GM21526 (cell line): ENCODE data around the gene SNX18.
"Not testable (repeated sequence)": the region's sequence is repeated elsewhere in the genome, so short reads cannot be mapped to it uniquely, and the experiment has no call there.

Experiments
- ATAC-seq: cut with Tn5 transposase; IDR thresholded peaks from one replicate; pipeline ENCODE4 v1.9.1; 2021; ENCODE audit warnings: moderate library complexity; ENCODE audit not compliant: unreplicated experiment, low FRiP score

SNX18 gene

GRCh38 chr5:54517512-54518145 lies at the start of gene SNX18:
TSS of gene SNX18 (plus strand) at chr5:54517759. CDS start at chr5:54517953, 194 bp downstream.
- ATAC-seq = peak; percentile 91

- peak; percentile 92 for ATAC-seq
These were observed 47.9 kb upstream of the SNX18 start for GRCh38 chr5:54469622-54470021.

- no peak for ATAC-seq
These were observed 47.4 kb upstream of the SNX18 start for GRCh38 chr5:54470128-54470527.

DNA sequence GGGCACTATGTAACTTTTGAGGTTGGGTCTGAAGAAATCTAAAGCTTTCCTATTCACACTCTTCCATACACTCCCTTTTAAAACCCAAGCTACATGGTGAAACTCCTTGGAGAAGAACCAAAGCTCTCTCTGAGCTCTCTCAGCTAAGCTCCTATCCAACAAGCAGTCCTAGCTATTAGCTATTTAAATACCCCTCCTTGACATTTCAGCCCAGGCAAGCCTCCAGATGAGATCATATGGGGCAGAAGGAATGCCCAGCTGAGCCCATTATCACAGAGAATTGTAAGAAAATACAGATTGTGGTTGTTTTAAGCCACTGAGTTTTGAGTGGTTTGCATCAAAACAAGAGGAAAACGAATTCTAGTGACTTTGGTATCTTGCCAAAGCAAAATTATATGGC lies 46.9 kb upstream of the SNX18 start:
- ATAC-seq = no peak

DNA sequence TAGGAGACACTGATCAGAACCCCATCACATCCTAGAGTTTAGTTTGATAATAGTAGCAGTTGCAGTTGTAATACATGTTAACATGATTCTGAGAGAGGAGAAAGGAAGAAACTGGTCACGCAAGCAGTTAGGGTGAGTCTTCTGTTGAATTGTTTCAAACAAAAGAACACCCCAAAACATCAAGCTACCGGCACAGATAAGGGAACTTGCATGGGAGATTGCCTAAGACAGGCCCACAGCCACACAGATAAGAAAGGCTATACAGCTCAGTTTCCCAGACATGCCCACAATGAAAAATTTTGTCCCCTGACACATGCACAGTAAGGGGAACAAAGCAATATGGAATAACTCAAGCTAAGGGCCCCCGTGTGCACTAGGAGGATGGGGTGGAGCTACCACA lies 46.2 kb upstream of the SNX18 start:
- ATAC-seq = no peak

DNA sequence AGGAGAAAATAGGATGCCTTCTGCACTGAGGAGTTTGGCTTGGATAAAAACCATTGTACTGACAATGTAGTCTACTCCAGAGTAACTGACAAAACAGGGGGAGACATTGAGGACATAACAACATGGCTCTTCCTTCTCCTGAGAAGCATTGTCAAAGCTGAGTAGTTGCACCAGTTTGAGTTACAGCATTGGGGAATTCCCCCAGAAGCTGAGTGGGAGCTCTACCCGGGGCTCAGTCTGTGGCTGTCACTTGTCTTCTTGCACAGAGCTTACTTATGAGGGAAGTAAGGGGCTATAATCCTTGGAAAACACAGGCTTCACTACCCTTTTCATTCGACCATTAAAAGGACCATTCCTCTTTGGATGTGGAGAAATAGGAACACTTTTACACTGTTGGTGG lies 40.9 kb upstream of the SNX18 start:
- no peak for ATAC-seq

DNA sequence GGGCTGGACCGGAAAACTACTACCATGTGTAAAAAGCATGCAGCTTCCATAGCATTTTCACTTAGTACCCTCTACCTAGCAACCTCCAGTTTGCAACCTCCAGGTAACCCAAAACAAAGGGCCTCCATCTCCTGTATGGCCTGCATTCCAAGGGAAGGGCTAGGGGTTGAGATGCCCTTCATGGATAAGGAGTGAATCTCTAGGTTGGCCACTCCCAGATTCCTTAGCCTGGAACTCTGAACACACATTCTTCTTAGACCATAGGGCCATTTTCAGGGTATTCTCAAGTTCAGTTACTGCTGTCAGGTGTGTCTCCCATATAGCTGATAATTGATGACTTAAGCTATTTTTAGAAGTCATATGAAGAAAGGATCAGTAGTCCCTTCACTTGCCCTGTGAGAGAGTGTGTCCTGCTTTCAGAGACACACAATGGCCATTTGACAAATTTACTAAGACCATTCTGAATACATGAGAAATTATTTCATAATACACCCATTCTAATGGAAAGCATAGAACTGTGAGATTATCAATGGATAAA lies 39.5 kb upstream of the SNX18 start:
- ATAC-seq = no peak

- no peak for ATAC-seq
These were observed 37.3 kb upstream of the SNX18 start for GRCh38 chr5:54480296-54480695.

DNA sequence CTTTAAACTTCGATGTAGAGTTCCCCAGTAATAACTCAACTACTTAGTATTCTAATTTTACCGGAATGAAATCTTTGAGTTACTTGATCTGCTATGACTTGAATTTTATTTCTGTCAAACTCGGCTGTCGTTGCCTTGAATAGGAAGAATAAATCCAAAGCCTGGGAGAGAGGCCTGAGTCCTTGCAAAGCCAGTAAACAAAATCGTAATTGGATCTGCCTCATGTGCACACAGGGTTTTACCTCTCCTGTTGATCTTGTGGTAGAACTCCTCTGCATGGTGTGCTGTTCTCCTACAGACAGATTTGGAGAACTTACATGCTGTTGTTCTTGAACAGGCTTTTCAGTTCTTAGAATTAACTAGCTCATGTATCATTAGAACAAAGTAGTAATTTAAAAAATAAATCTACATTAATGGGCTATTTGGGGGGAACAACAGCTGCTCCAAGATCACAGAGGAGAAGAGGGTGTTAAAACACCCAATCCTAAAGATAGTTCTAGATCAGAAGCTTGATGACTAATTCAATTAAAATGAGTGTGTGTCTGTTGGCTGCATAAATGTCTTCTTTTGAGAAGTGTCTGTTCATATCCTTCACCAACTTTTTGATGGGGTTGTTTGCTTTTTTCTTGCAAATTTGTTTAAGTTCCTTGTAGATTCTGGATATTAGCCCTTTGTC lies 33.2 kb upstream of the SNX18 start:
- ATAC-seq = no peak

DNA sequence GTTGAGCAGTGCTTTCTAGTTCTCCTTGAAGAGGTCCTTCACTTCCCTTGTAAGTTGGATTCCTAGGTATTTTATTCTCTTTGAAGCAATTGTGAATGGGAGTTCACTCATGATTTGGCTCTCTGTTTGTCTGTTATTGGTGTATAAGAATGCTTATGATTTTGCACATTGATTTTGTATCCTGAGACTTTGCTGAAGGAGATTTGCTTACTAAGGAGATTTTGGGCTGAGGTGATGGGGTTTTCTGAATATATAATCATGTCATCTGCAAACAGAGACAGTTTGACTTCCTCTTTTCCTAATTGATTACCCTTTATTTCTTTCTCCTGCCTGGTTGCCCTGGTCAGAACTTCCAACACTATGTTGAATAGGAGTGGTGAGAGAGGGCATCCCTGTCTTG lies 31.9 kb upstream of the SNX18 start:
- ATAC-seq = not testable (repeated sequence)

DNA sequence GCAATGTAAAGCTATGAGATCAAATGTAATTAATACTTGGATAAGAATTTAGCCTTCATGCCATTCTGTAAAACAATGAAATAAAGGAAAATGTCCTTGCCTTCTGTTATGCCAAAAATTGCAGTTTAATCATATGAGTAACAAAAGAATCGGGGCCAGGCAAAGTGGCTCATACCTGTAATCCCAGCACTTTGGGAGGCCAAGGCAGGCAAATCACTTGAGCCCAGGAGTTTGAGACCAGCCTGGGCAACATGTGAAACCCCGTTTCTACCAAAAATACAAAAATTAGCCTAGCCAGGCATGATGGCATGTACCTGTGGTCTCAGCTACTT lies 27.9 kb upstream of the SNX18 start:
- not testable (repeated sequence) for ATAC-seq

GRCh38 chr5:54491326-54491725 lies 26.2 kb upstream of the SNX18 start:
- no peak for ATAC-seq

DNA sequence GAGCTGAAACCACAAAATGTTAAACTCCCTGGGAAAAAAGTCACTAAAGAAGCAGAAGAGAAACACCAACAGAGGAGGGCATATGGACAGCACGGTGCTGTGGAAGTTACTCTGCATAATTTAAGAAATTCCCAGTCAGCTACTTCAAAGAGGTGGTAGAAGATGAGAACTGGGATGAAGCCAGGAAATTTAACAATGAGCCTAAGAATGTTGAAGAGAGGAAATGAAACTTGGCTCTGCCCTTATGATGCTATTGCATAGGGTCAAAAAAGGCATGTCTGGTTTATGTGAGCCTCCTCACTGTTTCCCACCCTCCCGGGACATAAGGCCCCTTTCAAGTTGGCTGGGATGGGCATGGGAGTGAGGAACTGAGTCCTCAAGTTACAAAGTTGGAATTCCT lies 25.4 kb upstream of the SNX18 start:
- ATAC-seq = no peak

GRCh38 chr5:54495027-54495426 lies 22.5 kb upstream of the SNX18 start:
- ATAC-seq = no peak

DNA sequence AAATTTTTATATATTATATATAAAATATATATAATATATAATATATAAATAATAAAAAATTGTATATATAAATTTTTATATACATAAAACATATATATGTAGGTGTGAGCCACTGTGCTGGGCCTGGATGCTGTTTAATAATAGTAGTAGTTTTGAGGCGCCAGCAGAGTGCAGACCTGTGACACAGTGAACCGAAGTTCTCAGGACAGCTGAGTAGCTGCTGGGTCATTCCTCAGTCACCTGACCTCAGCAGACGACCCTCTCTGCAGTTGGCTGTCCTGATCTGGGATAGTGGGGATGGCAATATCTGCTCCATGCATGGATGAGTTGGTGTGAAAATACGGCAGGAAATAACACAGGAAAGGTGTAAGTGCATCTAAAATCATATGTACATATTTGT lies 3.3 kb upstream of the SNX18 start:
- no peak for ATAC-seq

DNA sequence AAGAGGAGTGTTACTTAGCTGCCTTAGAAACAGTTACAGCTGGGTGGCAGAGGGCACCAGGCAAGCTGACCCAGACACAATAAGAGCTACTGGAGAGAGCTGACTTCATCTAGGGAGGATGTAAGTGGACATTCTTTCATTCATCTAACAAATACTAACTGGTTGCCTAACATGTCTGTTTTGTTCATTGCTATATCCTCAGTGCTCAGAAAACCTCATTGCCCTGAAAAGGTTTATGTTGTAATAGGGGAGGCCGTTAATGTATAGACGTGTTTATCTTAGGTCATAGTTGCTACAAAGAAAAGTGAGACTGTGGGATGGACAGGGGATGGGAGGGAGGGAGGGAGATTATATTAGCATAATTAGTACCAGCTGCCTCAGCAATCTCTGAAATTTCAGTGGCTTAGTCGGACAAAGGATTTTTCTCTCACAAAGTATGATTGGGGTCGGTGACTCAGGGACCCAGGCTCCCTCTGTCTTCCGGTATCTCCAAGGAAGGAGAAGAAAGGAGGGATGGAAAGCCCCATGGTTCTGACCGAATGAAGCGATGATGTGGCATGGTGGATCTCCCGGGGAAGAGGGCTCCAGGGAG lies 2.6 kb upstream of the SNX18 start:
- ATAC-seq = no peak

GRCh38 chr5:54515634-54516033 lies 1.9 kb upstream of the SNX18 start:
- ATAC-seq = no peak

- no peak for ATAC-seq
These were observed 1.4 kb upstream of the SNX18 start for GRCh38 chr5:54516051-54516655.

DNA sequence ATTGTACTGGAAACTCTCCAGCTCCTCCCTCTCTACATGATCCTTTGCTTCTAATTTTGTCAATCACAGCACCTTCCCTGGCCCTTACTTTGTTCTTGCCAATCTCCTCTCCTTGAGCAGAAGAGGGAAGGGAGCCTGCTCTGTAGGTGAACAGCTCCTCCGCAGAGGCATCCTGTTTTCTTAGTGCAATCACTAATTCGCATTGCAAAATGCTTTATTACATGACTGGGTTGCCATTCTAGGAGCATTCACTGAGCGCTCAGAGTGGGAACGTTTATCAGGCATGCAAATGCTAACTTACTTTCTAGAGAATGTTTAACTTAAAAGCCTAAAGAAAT lies 416 bp upstream of the SNX18 start:
- ATAC-seq = no peak

GRCh38 chr5:54518146-54518817 lies 723 bp downstream of the SNX18 start:
- ATAC-seq = peak; percentile 35
